T-helper 2 cell (primary cell): ENCODE data around the gene CIAO3.
"Not testable (repeated sequence)": the region's sequence is repeated elsewhere in the genome, so short reads cannot be mapped to it uniquely, and the experiment has no call there.

ENCODE experiments used
- DNase-seq, 5 experiments: peaks; one replicate each; pipeline versions ENCODE4 v3.0.0 to v3.0.0-alpha.2; 2012 to 2022

The CIAO3 gene

GRCh38 chr16:759110-759910 is 18.5 kb upstream of the CIAO3 start:
- DNase-seq = no peak

DNA sequence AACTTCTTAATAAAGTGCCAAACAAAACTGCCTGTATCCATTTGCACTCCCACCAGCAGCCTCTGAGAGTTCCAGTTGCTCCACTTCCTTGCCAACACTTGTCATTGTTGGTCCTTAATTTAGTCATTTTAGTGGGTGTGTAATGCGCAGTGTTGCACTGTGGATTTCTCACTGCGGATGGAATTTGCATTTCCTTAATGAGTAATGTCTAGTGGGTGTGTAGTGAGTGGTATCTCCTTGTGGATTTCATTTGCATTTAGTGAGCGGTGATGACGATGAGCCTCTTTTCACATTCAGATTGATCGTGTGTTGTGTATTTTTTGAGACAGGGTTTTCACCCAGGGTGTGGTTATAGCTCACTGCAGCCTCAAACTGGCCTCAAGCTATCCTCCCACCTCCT is 15.6 kb upstream of the CIAO3 start:
- no peak for DNase-seq

- no peak for DNase-seq
These were observed 13.9 kb upstream of the CIAO3 start for GRCh38 chr16:754656-755055.

DNA sequence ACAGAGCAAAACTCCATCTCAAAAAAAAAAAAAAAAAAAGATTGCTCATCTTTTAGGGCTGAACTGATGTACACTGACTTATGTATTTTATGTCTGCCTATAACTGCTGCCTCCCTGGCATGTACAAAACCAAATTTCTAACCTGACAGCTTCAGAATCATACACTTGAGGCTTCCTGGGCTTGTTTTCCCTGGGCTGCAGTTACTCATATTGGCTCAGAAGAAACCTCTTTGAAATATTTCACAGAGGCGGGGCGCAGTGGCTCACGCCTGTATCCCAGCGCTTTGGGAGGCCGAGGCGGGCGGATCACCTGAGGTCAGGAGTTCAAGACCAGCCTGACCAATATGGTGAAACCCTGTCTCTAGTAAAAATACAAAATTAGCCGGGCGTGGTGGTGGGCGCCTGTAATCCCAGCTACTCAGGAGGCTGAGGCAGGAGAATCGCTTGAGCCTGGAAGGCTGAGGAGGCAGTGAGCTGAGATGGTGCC is 13.4 kb upstream of the CIAO3 start:
- not testable (repeated sequence) for DNase-seq

DNA sequence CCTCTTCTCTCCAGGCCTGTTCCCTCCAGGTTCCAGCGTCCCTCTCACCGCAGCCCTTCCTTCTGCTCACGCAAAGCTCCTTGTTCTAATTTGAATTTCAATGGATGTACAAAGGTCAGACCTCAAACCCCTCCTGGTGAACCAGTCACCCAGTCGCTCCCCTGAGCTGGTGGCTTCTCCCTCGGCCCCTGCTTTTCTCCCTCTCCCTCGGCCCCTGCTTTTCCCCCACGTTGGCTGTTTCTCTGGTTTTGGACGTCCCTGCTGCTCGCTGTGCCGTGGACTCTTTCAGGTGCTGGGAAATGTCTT is 11.2 kb upstream of the CIAO3 start:
- no peak for DNase-seq

GRCh38 chr16:751152-752006 is 10.6 kb upstream of the CIAO3 start:
- no peak for DNase-seq

- DNase-seq = no peak
These were observed 9.7 kb upstream of the CIAO3 start for GRCh38 chr16:750485-750884.

DNA sequence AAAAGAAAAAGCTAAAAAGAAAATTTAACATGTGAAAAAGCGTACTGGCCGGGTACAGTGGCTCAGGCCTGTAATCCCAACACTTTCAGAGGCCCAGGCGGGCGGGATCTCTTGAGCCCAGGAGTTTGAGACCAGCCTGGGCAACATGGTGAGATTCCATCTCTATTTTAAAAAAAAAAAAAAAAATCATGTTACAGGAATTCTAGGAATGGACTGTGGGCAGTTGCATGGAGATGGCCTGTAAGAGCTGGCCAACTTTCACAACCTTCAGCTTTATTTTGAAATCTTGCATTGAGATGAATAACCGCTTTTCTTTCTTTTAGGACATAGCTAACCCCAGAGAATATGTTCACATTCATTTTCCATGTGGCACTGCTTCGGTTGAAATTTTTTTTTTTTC is 8.2 kb upstream of the CIAO3 start:
- no peak for DNase-seq

DNA sequence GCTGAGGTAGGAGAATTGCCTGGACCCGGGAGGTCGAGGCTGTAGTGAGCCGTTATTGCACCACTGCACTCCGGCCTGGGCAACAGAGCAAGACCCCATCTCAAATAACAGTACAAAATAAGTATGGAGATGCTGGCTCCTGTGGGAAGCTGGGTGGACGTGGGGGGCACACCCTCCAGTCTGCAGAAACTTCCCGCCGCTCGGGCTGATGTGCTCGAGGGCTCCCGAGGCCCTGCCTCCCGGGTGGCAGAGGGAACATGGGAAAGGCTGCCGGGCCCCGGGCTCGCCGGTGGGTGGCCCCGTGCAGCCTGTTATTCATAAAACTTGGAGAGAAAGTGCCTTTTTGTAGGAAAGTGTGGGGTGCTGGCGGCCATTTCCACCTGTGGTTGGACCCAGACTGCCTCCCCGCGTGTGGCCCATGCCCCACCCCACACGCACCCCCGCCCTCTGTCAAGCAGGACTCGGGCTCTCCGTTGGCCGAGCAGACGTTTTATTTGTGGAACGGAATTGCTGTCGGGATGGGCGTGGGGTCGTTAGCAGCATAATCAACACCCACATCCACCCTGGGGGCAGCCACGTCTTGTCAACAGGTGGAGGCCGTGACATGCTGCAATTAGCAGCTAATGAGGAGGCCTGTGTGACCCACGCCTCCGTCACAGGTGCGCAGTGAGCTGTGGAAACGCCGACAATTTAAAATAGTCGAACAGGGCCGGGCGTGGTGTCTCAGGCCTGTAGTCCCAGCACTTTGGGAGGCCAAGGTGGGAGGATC is 7.4 kb upstream of the CIAO3 start:
- DNase-seq = no peak

DNA sequence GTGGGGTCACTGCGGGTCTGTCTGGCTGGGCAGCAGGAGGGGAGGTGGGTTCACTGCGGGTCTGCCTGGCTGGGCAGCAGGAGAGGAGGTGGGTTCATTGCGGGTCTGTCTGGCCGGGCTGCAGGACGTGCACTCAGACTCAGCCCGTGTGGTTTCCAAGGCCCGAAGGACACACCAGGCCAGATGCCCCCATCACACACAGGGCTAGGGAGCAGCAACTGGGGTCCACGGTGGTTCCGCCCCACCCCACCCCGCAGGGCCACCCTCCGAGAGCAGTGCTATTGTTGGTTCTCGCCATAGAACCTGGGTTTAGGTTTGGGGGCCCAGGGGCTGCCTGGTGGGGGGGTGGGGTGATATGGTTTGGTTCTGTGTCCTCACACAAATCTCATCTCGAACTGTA is 5.8 kb upstream of the CIAO3 start:
- DNase-seq = no peak

- DNase-seq = no peak
These were observed 4.9 kb upstream of the CIAO3 start for GRCh38 chr16:745739-746138.

DNA sequence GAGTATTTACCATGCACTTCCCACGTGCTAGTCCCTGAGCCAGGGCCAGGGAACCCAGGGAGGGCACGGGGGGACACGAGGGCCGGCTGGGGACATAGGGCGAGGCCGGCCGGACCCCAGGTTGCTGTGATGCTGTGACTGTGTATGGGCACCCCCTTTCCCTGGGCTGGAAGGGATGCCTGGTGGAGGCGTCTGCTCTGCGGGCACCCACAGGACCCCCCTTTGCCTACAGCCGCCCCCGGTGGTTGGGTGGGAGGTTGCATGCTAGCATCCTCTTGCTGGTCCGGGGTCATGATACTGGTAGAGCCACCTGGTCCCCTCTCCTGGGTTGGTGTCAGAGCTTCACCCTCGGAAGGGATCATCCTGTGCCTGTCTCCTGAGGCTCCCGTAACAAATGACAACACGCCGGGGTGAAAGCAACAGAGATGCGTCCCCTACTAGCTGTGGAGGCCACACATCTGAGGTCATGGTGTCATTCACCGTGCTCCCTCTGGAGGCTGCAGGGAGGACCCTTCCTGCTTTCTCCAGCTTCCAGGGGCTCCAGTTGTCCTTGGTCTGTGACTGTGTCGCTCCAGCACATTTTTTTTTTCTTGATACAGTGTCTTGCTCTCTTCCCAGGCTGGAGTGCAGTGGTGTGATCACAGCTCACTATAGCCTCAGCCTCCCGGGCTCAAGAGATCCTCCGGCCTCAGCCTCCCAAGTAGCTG is 3.1 kb upstream of the CIAO3 start:
- no peak for DNase-seq

DNA sequence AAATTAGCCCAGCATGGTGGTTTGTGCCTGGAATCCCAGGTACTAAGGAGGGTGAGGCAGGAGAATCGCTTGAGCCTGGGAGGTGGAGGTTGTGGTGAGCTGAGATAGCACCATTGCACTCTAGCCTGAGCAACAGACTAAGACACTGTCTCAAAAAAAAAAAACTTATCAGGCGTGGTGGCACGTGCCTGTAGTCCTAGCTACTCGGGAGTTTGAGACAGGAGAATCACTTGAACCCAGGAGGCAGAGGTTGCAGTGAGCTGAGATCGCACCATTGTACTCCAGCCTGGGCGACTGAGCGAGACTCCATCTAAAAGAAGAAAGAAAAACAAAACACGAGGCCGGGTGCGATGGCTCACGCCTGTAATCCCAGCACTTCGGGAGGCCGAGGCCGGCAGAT is 2.1 kb upstream of the CIAO3 start:
- DNase-seq = not testable (repeated sequence)

DNA sequence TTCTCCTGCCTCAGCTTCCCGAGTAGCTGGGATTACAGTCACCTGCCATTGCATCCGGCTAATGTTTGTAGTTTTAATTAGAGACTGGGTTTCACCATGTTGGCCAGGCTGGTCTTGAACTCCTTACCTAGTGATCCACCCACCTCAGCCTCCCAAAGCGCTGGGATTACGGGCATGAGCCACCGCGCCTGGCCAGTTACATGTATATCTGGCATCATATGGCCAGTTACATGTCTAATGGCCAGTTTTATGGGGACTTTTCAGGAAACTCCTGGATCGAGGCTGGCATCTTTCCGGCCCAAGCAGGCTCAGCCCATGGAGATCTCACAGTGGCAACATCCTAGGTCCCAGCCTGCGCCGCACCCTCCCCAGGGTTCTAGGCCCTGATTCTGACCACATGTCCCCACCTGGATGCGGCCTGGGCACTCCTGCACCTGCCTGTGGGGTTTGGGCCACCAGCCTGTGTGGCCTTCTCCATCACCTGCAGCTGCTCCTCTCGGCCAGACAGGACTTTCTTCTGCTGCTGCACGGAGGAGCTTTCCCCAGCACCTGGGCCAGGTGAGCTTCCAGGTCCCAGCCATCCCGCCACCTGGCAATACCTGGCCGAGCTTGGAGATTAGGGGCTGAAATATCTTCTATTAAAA is 1.3 kb upstream of the CIAO3 start:
- DNase-seq = no peak

DNA sequence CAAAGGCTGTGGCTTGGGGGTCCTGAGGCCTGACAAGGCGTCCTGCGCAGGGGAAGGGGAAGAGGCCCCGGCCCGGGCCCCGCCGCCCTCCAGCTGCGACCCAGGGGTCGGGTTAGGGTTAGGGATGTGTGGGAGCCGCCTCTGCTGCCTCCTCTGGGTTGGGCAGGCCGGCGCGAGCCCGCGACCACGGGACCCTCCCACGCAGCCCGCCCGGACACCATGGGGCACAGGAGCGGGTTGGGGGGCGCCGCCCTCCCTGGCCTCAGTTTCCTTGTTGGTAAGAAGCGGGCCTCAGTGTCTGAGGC is 386 bp downstream of the CIAO3 start:
- DNase-seq = no peak

- DNase-seq = no peak
These were observed 988 bp downstream of the CIAO3 start for GRCh38 chr16:739560-740458.

DNA sequence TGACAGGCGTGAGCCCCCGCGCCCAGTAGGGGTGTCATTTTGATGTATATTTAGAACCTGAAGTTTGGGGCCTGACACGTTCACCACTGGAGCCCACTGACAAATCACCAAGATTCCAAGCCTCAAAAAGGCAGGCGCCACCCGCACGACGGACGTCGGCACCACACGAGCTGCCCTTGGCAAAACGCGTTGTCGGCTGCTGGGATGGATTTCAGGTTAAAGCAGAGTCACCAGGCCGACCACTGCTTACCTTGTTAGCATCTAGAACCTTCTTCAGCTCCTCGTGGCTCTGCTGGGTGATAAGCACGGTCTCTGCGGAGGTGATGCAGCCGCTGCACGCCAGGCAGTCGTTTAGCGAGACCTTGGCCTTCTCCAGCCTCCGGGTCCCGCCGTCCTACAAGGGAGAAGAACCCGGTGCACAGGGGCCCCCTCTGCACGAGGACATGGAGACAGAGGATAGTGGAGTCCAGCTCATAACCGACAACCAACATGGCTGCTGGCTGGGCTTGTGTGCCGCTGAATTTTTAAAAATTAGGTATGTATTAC is 3.8 kb downstream of the CIAO3 start:
- no peak for DNase-seq

- peak in 1 of 5 experiments; percentile 69 for DNase-seq
These were observed 4.8 kb downstream of the CIAO3 start for GRCh38 chr16:735982-736453.

GRCh38 chr16:734981-735881 is 5.6 kb downstream of the CIAO3 start:
- DNase-seq = no peak
